IMR-90 (cell line): Measurements from ENCODE around the gene TPP2. TPM values are rescaled to one million over a fixed set of nuclear protein-coding genes. Genes with fewer than 3 reads are reported as not detected.

ENCODE experiments used
- ATAC-seq: fragments of 200-7000 bp; cut with Tn5 transposase; 2 replicates; pipeline ENCODE4 v1.9.1; 2020; ENCODE audit warnings: low read depth, mild to moderate bottlenecking, moderate library complexity
- BruUV-seq: library from RNA; stranded (reverse); fragments of 400-500 nt; replicated peaks from 2 replicates; lab custom pipeline; 2021; lab: Mats Ljungman, UMichigan
- CTCF ChIA-PET: fragments of 300-600 bp; formaldehyde crosslinking; extraction: SDS; loops from one replicate; lab custom pipeline; 2021; ENCODE audit warnings: antibody characterized with exemption; lab: Yijun Ruan, JAX
- POLR2A ChIA-PET: fragments of 300-600 bp; sonication (Branson Sonifier 250); formaldehyde crosslinking; loops from one replicate; lab custom pipeline; 2022; ENCODE audit warnings: antibody characterized with exemption; ENCODE audit not compliant: unreplicated experiment; lab: Charles Lee
- DNase-seq: peaks from one replicate; pipeline ENCODE4 v3.0.0; 2013
- H2AFZ ChIP-seq: replicated peaks from 2 replicates; pipeline ENCODE3; 2013; ENCODE audit warnings: low read length, mild to moderate bottlenecking; ENCODE audit not compliant: poor library complexity
- H2AK5ac ChIP-seq: 2 replicates; pipeline ENCODE4 v1.6.1; 2013; ENCODE audit warnings: low read depth, low read length, inconsistent platforms
- H2AK9ac ChIP-seq: replicated peaks from 2 replicates; pipeline ENCODE3; 2013; ENCODE audit warnings: mild to moderate bottlenecking, low read depth, low read length, moderate library complexity; ENCODE audit not compliant: poor library complexity
- H2BK120ac ChIP-seq: 2 replicates; pipeline ENCODE4 v1.6.1; 2013; ENCODE audit warnings: low read depth, low read length, inconsistent platforms
- H2BK15ac ChIP-seq: 3 replicates; pipeline ENCODE4 v1.6.1; 2013; ENCODE audit warnings: low read depth, low read length, inconsistent platforms
- H2BK20ac ChIP-seq: 2 replicates; pipeline ENCODE4 v1.6.1; 2013; ENCODE audit warnings: low read depth, mild to moderate bottlenecking, inconsistent platforms, low read length, moderate library complexity
- H2BK5ac ChIP-seq: 2 replicates; pipeline ENCODE4 v1.6.1; 2013; ENCODE audit warnings: mild to moderate bottlenecking, low read depth, low read length, inconsistent platforms; ENCODE audit not compliant: poor library complexity, severe bottlenecking
- H3K14ac ChIP-seq: replicated peaks from 2 replicates; pipeline ENCODE4 v1.6.1; 2013; ENCODE audit warnings: low read depth, low read length, inconsistent platforms
- H3K18ac ChIP-seq: 2 replicates; pipeline ENCODE4 v1.6.1; 2013; ENCODE audit warnings: low read depth, low read length, control low read depth
- H3K23ac ChIP-seq: 2 replicates; pipeline ENCODE4 v1.6.1; 2013; ENCODE audit warnings: low read depth, low read length, inconsistent platforms
- H3K27ac ChIP-seq: 2 replicates; pipeline ENCODE4 v1.5.1; 2013; ENCODE audit warnings: mild to moderate bottlenecking, control low read depth, low read length; ENCODE audit not compliant: insufficient read depth
- H3K27me3 ChIP-seq: 2 replicates; pipeline ENCODE4 v1.6.1; 2013; ENCODE audit warnings: low read length; ENCODE audit not compliant: control insufficient read depth, insufficient read depth
- H3K36me3 ChIP-seq: 2 replicates; pipeline ENCODE4 v1.6.1; 2013; ENCODE audit warnings: low read length, mixed read lengths; ENCODE audit not compliant: control insufficient read depth, insufficient read depth
- H3K4ac ChIP-seq: 2 replicates; pipeline ENCODE4 v1.6.1; 2013; ENCODE audit warnings: low read depth, low read length, inconsistent platforms
- H3K4me1 ChIP-seq: 2 replicates; pipeline ENCODE4 v1.6.1; 2013; ENCODE audit warnings: low read length, mixed read lengths; ENCODE audit not compliant: control insufficient read depth, insufficient read depth
- H3K4me2 ChIP-seq: 2 replicates; pipeline ENCODE4 v1.6.1; 2013; ENCODE audit warnings: low read depth, mild to moderate bottlenecking, control low read depth, low read length, moderate library complexity
- H3K4me3 ChIP-seq: 2 replicates; pipeline ENCODE4 v1.5.1; 2013; ENCODE audit warnings: low read depth, mild to moderate bottlenecking, control low read depth, low read length, moderate library complexity; ENCODE audit not compliant: insufficient read depth
- H3K56ac ChIP-seq: 2 replicates; pipeline ENCODE4 v1.6.1; 2013; ENCODE audit warnings: low read length, inconsistent platforms; ENCODE audit not compliant: insufficient read depth; ENCODE audit errors: extremely low read depth
- H3K79me1 ChIP-seq, 2 experiments: 2 replicates each; pipeline ENCODE4 v1.6.1; 2013; ENCODE audit warnings: low read length in 2 of 2, inconsistent platforms in 1 of 2, low read depth in 1 of 2
- H3K9ac ChIP-seq: 2 replicates; pipeline ENCODE4 v1.6.1; 2013; ENCODE audit warnings: low read depth, low read length, control low read depth
- H3K9me1 ChIP-seq: 2 replicates; pipeline ENCODE4 v1.6.1; 2013; ENCODE audit warnings: low read length, inconsistent platforms; ENCODE audit not compliant: insufficient read depth
- H3K9me3 ChIP-seq: 2 replicates; pipeline ENCODE4 v1.6.1; 2013; ENCODE audit warnings: low read length; ENCODE audit not compliant: control insufficient read depth, insufficient read depth
- H4K20me1 ChIP-seq: 2 replicates; pipeline ENCODE4 v1.6.1; 2013; ENCODE audit warnings: low read length, inconsistent platforms; ENCODE audit not compliant: insufficient read depth
- H4K5ac ChIP-seq: 2 replicates; pipeline ENCODE4 v1.6.1; 2013; ENCODE audit warnings: mild to moderate bottlenecking, low read depth, low read length, control low read depth
- H4K8ac ChIP-seq, 2 experiments: 2 replicates each; pipeline ENCODE4 v1.6.1; 2013; ENCODE audit warnings: low read depth in 2 of 2, low read length in 2 of 2, control low read depth in 1 of 2, inconsistent platforms in 1 of 2
- H4K91ac ChIP-seq: 2 replicates; pipeline ENCODE4 v1.6.1; 2013; ENCODE audit warnings: low read depth, low read length, inconsistent platforms; ENCODE audit not compliant: insufficient read depth
- CEBPB ChIP-seq: IDR thresholded peaks from 2 replicates; pipeline ENCODE4 v1.6.1; 2012; ENCODE audit warnings: low read depth, low read length, improper control_type of control experiment
- CHD1 ChIP-seq: IDR thresholded peaks from 2 replicates; pipeline ENCODE4 v1.6.1; 2012; ENCODE audit warnings: low read depth, low read length, improper control_type of control experiment
- MAZ ChIP-seq: IDR thresholded peaks from 2 replicates; pipeline ENCODE4 v1.6.1; 2012; ENCODE audit warnings: low read depth, mild to moderate bottlenecking, low read length, improper control_type of control experiment, moderate library complexity, borderline replicate concordance
- WGBS, 2 experiments: methylation state at CpG; one replicate each; pipeline versions ENCODE4 v1.1.5 to v1.1.7; 2013; ENCODE audit warnings: missing lambda C conversion rate in 2 of 2; ENCODE audit not compliant: insufficient read length in 1 of 2; ENCODE audit errors: extremely low coverage in 2 of 2; 5-methylcytosine and 5-hydroxymethylcytosine counted together
- dilution Hi-C: fragments of 300-500 bp; cut with HindIII; formaldehyde crosslinking; loops from one replicate; pipeline ENCODE4 v1.14.3; 2018; ENCODE audit warnings: low sequenced_read_pairs; ENCODE audit not compliant: unreplicated experiment
- in situ Hi-C: fragments of 300-500 bp; cut with MboI; formaldehyde crosslinking; loops from 3 replicates; pipeline ENCODE4 v1.14.3; 2019; ENCODE audit warnings: low sequenced_read_pairs, inconsistent platforms, mixed read lengths
- intact Hi-C: fragments of 100-400 bp; cut with micrococcal nuclease; formaldehyde crosslinking; loops from 2 replicates; pipeline ENCODE4 v1.10.0; 2022
- polyA plus RNA-seq, 3 experiments: library from polyadenylated mRNA; depleted of rRNA; stranded (reverse); fragments of >200 nt; gene quantifications; 2 replicates each; pipeline ENCODE4 v1.2.3, GENCODE V29; 2012; ENCODE audit warnings: low replicate concordance in 1 of 3
- total RNA-seq: library from RNA; depleted of rRNA; stranded (reverse); fragments of >200 nt; gene quantifications from 2 replicates; pipeline ENCODE4 v1.2.3, GENCODE V29; 2012

TPP2 gene
- total and polyA plus RNA-seq, 2 of the 4 experiments (the other 2 are of a cell fraction): 27.6 to 52.9 TPM

- Histone ChIP-seq H3K36me3 (peaks cover 35% of the 10 kb centered on the region), H3K9me1 (0 out of 2 replicates have a peak, but pooled peaks cover 3% of the 10 kb centered on the region), H3K4me3 (no peak overlapping the region), H3K18ac (no peak overlapping the region), H3K56ac (no peak overlapping the region), H3K4me1 (no peaks in the 10 kb centered on the region), H3K27me3 (no peaks in the 10 kb centered on the region), H2BK15ac (no peak overlapping the region), H2AFZ (no peak overlapping the region), H4K91ac (no peak overlapping the region), H4K8ac (no peak overlapping the region), H3K14ac (no peak overlapping the region), H2AK9ac (no peak overlapping the region), H3K9me3 (no peaks in the 10 kb centered on the region), H3K4ac (no peak overlapping the region), H3K4me2 (no peak overlapping the region), H2AK5ac (no peak overlapping the region), H3K27ac (no peak overlapping the region), H4K5ac (no peak overlapping the region), H3K9ac (no peak overlapping the region), H3K23ac (no peak overlapping the region), H4K20me1 (no peaks in the 10 kb centered on the region), H3K79me1 (peaks cover 5 to 6% of the 10 kb centered on the region in 2 experiments; a peak in 2 of 4 replicates), H2BK5ac (no peak overlapping the region), H2BK120ac (no peak overlapping the region), H2BK20ac (no peak overlapping the region)
- TF ChIP-seq MAZ (no peak), CHD1 (no peak), CEBPB (no peak)
- no CpG with 5 or more reads among the region's 6 CpGs for WGBS, 2 experiments
- dilution Hi-C loops (no loop called here), in situ Hi-C loops (no loop called here), intact Hi-C loops (loop anchor here (5.0 kb wide), 1 partner anchor 35 kb away; no protein-coding TSS in a partner anchor)
- POLR2A ChIA-PET: no interaction called here
- no TSS peak for BruUV-seq
- ATAC-seq: no peak
- DNase-seq: no peak
- CTCF ChIA-PET: no interaction called here
Measured at GRCh38 chr13:102642475-102642874, 45.7 kb downstream of the TPP2 start.
